Stimulated activated CD4-positive, alpha-beta T cell treated with anti-CD3 and anti-CD28 coated beads, Interleukin-2, amount 100 ng/mL, for 48 hours (primary cell): ENCODE data around the gene QRFP.

ENCODE experiments used
- DNase-seq, 2 donors: peaks; one replicate each; pipeline ENCODE4 v3.0.0-alpha.2; 2020

Gene QRFP

GRCh38 chr9:130903194-130904069, 6.8 kb upstream of the QRFP start:
- DNase-seq, result no peak

GRCh38 chr9:130902204-130903185, 5.9 kb upstream of the QRFP start:
- no peak for DNase-seq

GRCh38 chr9:130901498-130902203, 5.0 kb upstream of the QRFP start:
- DNase-seq, result no peak

- no peak for DNase-seq
These were observed 4.3 kb upstream of the QRFP start for GRCh38 chr9:130900701-130901497.

GRCh38 chr9:130899051-130899748, 2.6 kb upstream of the QRFP start:
- no peak for DNase-seq

GRCh38 chr9:130898552-130898852, 1.9 kb upstream of the QRFP start:
- no peak for DNase-seq

- DNase-seq, result no peak
These were observed 1.4 kb upstream of the QRFP start for GRCh38 chr9:130897848-130898551.

GRCh38 chr9:130897105-130897751, 616 bp upstream of the QRFP start:
- DNase-seq, result no peak

GRCh38 chr9:130895481-130896232, 955 bp downstream of the QRFP start:
- DNase-seq, result no peak

- DNase-seq, result no peak
These were observed 1.6 kb downstream of the QRFP start for GRCh38 chr9:130895038-130895437.

GRCh38 chr9:130894546-130894945, 2.1 kb downstream of the QRFP start:
- no peak for DNase-seq

GRCh38 chr9:130893341-130894101, 3.1 kb downstream of the QRFP start:
- no peak for DNase-seq

GRCh38 chr9:130892477-130893304, 3.9 kb downstream of the QRFP start:
- no peak for DNase-seq

- no peak for DNase-seq
These were observed 4.7 kb downstream of the QRFP start for GRCh38 chr9:130891688-130892476.

GRCh38 chr9:130890870-130891687, 5.5 kb downstream of the QRFP start:
- DNase-seq, result no peak

GRCh38 chr9:130890124-130890523, 6.5 kb downstream of the QRFP start:
- DNase-seq, result no peak
